ENCODE results near the gene MPZL3.
A peak's percentile ranks its signal among the peaks of the same experiment; 100 is the strongest.

MPZL3 gene

GRCh38 chr11:118251858-118252652 lies at the start of gene MPZL3:
MPZL3 (minus strand) TSS chr11:118252365; CDS start chr11:118252294, 71 bp downstream.
- TF ChIP-seq JUND (IDR thresholded peaks at IDR 0.05; ENCODE audit: low read depth) = no peak
- DNase-seq (ENCODE audit: low read depth in 1 of 2, low spot score in 1 of 2) = peak; percentile 84 to 99
- in situ Hi-C loops (cut with HindIII; ENCODE audit: low pct_unique_long_range_greater_than_20kb, low sequenced_read_pairs) = no loop called here

GRCh38 chr11:118301600-118302195 lies 49.5 kb upstream of the MPZL3 start:
- TF ChIP-seq JUND (IDR thresholded peaks at IDR 0.05; ENCODE audit: low read depth) = no peak
- in situ Hi-C loops (cut with HindIII; ENCODE audit: low pct_unique_long_range_greater_than_20kb, low sequenced_read_pairs) = no loop called here

GRCh38 chr11:118295815-118296454 lies 43.8 kb upstream of the MPZL3 start:
- no peak for TF ChIP-seq JUND (IDR thresholded peaks at IDR 0.05; ENCODE audit: low read depth)
- peak in 1 of 2 experiments; percentile 73 for DNase-seq (ENCODE audit: low read depth in 1 of 2, low spot score in 1 of 2)
- in situ Hi-C loops (cut with HindIII; ENCODE audit: low pct_unique_long_range_greater_than_20kb, low sequenced_read_pairs) = no loop called here

More at GRCh38 chr11:118301600-118302195, 49.5 kb upstream of the MPZL3 start:
- DNase-seq (ENCODE audit: low read depth in 1 of 2, low spot score in 1 of 2) = no peak

GRCh38 chr11:118295199-118295598 lies 43.0 kb upstream of the MPZL3 start:
- in situ Hi-C loops (cut with HindIII; ENCODE audit: low pct_unique_long_range_greater_than_20kb, low sequenced_read_pairs) = no loop called here
- TF ChIP-seq JUND (IDR thresholded peaks at IDR 0.05; ENCODE audit: low read depth) = no peak
- DNase-seq (ENCODE audit: low read depth in 1 of 2, low spot score in 1 of 2) = no peak

GRCh38 chr11:118294053-118294452 lies 41.9 kb upstream of the MPZL3 start:
- in situ Hi-C loops (cut with HindIII; ENCODE audit: low pct_unique_long_range_greater_than_20kb, low sequenced_read_pairs) = no loop called here
- DNase-seq (ENCODE audit: low read depth in 1 of 2, low spot score in 1 of 2) = no peak
- TF ChIP-seq JUND (IDR thresholded peaks at IDR 0.05; ENCODE audit: low read depth) = no peak

- no peak for DNase-seq (ENCODE audit: low read depth in 1 of 2, low spot score in 1 of 2)
- in situ Hi-C loops (cut with HindIII; ENCODE audit: low pct_unique_long_range_greater_than_20kb, low sequenced_read_pairs) = no loop called here
- TF ChIP-seq JUND (IDR thresholded peaks at IDR 0.05; ENCODE audit: low read depth) = no peak
Observed at GRCh38 chr11:118291477-118292135, 39.4 kb upstream of the MPZL3 start.

- DNase-seq (ENCODE audit: low read depth in 1 of 2, low spot score in 1 of 2) = peak; percentile 41 to 80
- in situ Hi-C loops (cut with HindIII; ENCODE audit: low pct_unique_long_range_greater_than_20kb, low sequenced_read_pairs) = no loop called here
- no peak for TF ChIP-seq JUND (IDR thresholded peaks at IDR 0.05; ENCODE audit: low read depth)
Observed at GRCh38 chr11:118290923-118291322, 38.8 kb upstream of the MPZL3 start.

- no peak for TF ChIP-seq JUND (IDR thresholded peaks at IDR 0.05; ENCODE audit: low read depth)
- in situ Hi-C loops (cut with HindIII; ENCODE audit: low pct_unique_long_range_greater_than_20kb, low sequenced_read_pairs) = no loop called here
- DNase-seq (ENCODE audit: low read depth in 1 of 2, low spot score in 1 of 2) = no peak
Observed at GRCh38 chr11:118289401-118289800, 37.2 kb upstream of the MPZL3 start.

GRCh38 chr11:118287006-118287405 lies 34.8 kb upstream of the MPZL3 start:
- no peak for DNase-seq (ENCODE audit: low read depth in 1 of 2, low spot score in 1 of 2)
- no peak for TF ChIP-seq JUND (IDR thresholded peaks at IDR 0.05; ENCODE audit: low read depth)

GRCh38 chr11:118286545-118286944 lies 34.4 kb upstream of the MPZL3 start:
- in situ Hi-C loops (cut with HindIII; ENCODE audit: low pct_unique_long_range_greater_than_20kb, low sequenced_read_pairs) = no loop called here
- no peak for TF ChIP-seq JUND (IDR thresholded peaks at IDR 0.05; ENCODE audit: low read depth)
- DNase-seq (ENCODE audit: low read depth in 1 of 2, low spot score in 1 of 2) = no peak

More at GRCh38 chr11:118287006-118287405, 34.8 kb upstream of the MPZL3 start:
- in situ Hi-C loops (cut with HindIII; ENCODE audit: low pct_unique_long_range_greater_than_20kb, low sequenced_read_pairs) = no loop called here

GRCh38 chr11:118283756-118284350 lies 31.7 kb upstream of the MPZL3 start:
- no peak for TF ChIP-seq JUND (IDR thresholded peaks at IDR 0.05; ENCODE audit: low read depth)
- in situ Hi-C loops (cut with HindIII; ENCODE audit: low pct_unique_long_range_greater_than_20kb, low sequenced_read_pairs) = no loop called here
- no peak for DNase-seq (ENCODE audit: low read depth in 1 of 2, low spot score in 1 of 2)

GRCh38 chr11:118283037-118283636 lies 31.0 kb upstream of the MPZL3 start:
- no peak for DNase-seq (ENCODE audit: low read depth in 1 of 2, low spot score in 1 of 2)
- in situ Hi-C loops (cut with HindIII; ENCODE audit: low pct_unique_long_range_greater_than_20kb, low sequenced_read_pairs) = no loop called here
- TF ChIP-seq JUND (IDR thresholded peaks at IDR 0.05; ENCODE audit: low read depth) = no peak
